Stimulated activated CD4-positive, alpha-beta T cell treated with anti-CD3 and anti-CD28 coated beads, TNF-alpha, amount 100 ng/mL, for 24 hours (primary cell): ENCODE measurements around the gene EEFSEC.

ENCODE experiments used
- DNase-seq, 3 experiments: peaks; one replicate each; pipeline ENCODE4 v3.0.0-alpha.2; 2020; ENCODE audit warnings: low read depth in 3 of 3

The EEFSEC gene

DNA sequence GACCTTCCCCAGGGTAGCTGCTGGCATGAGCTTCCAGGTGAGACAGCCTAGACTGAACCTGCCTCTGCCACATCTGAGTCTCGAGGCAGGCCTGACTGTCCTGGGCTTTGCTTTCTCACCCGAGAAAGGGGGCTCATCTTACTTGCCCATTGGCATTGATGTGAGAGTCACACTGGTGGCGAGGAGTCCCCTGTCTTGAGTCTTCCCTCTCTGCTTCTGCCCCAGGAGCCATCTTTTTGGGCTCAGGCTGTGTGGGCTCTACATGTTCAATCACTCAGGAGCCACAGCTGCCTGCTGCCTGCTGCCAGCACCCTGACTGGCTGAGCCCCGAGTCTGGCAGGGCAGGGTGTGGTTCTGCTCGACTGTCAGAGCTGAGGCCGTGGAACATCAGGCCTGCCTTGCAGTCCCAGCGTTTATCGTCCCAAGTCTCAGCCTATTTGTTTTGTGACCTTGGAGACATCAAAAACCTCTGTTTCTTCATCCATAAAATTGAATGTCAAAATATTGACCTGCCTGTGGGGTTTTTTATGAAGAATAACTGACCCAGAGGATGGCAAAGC lies 180.9 kb downstream of the EEFSEC start:
- no peak for DNase-seq

- no peak for DNase-seq
Measured at GRCh38 chr3:128334766-128335165, 181.5 kb downstream of the EEFSEC start.

- DNase-seq, result no peak
Measured at GRCh38 chr3:128335621-128336296, 182.5 kb downstream of the EEFSEC start.

DNA sequence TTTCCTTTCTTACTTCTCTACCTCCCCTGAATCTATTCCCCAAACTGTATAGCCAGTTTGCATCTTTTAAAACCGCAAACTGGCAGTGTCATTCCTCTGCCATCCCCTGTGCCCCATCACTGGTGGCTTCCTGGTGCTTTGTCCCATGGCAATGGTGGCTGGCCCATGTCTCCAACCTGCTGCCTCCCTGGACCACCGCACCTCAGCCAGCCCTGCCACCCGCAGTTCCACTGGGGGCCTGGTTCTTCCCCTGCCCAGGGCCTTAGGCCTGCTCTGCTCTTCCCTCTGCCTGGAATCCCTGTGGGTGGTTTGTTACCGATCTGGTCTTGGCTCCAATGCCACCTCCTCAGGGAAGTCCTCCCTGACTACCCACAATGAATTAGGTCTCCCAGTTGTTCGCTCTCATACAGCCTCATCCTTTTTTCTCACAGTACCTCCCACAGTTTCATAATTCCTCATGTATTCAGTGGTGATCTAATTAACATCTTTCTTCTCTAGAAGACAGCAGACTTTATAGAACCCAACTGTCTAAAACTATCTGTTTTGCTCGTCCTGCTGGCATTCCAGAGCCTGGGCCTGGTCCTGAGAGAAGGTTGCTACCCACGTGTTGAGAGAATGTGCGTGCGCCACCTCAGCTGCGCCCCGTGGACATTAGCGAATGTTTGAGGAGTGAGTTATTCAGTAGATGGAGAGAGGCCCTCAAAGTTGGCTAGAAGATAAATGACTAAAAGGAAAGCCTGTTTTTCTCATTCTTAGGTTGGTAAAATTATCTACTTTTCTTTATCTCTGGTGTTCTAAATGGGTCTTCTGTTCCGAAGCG lies 183.3 kb downstream of the EEFSEC start:
- no peak for DNase-seq

- DNase-seq, result no peak
Measured at GRCh38 chr3:128337305-128337704, 184.0 kb downstream of the EEFSEC start.

- no peak for DNase-seq
Measured at GRCh38 chr3:128338536-128339330, 185.5 kb downstream of the EEFSEC start.

GRCh38 chr3:128339491-128340012 lies 186.3 kb downstream of the EEFSEC start:
- DNase-seq, result no peak

DNA sequence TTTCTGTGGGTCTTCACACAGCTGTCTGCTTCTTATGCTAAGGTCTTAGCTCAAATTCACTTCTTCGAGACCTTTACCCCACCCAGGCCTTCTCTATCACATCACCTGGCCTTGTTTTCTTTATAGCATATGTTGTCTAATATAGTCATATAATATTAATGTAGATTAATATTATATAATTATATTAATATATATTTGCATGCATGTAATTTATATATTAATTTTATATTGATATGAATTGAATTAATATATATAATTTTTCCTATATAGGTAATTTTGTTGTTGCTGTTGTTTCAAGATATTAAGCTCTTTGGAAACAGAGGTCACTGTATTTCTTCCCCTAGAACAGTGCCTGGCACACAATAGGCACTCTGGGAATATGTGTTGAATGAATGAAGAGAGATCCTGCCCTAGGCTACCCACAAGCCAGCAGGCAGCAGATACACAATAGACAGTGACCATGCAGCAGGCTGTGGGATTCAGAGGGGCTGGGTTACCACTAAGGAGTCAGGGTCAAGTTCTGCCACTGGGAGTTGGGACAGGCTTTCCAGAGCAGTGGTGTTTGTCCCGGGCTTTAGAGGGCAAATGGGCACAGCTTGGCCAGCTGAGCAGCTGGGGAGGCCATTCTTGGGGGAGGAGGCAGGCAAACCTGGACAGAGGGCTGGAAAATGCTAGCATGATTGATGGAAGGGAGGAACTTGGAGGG lies 187.1 kb downstream of the EEFSEC start:
- no peak for DNase-seq

- no peak for DNase-seq
Measured at GRCh38 chr3:128340904-128341555, 187.7 kb downstream of the EEFSEC start.

DNA sequence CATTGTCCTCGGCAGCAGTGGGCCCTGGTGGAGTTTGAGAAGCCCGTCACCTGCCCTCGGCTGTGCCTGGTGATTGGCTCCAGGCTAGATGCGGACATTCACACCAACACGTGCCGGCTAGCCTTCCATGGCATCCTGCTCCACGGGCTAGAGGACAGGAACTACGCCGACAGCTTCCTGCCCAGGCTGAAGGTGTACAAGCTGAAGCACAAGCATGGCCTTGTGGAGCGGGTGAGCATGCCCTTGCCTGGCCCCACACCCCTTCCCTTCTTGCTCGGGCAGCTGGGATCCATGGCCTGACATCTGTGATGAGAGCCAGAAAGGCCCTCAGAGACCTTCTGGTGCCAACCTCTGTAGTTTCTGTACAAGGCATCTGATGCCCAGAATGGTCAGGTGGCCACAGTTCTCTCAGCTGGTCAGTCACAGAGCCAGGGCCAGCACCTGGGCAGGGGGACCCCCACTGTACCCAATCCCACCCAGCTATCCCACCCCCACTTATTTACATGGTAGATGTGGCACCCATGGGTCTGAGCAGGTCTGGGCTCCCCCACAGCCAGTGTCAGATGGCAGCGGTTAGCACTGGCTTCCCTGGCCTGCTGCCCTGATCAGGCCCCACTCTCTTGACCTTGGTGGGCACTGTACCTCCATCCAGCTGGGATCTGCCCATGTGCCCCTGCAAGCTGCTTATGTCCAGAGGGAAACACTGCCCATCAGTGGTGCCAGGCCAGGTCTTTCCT lies 188.5 kb downstream of the EEFSEC start:
- DNase-seq, result no peak

DNA sequence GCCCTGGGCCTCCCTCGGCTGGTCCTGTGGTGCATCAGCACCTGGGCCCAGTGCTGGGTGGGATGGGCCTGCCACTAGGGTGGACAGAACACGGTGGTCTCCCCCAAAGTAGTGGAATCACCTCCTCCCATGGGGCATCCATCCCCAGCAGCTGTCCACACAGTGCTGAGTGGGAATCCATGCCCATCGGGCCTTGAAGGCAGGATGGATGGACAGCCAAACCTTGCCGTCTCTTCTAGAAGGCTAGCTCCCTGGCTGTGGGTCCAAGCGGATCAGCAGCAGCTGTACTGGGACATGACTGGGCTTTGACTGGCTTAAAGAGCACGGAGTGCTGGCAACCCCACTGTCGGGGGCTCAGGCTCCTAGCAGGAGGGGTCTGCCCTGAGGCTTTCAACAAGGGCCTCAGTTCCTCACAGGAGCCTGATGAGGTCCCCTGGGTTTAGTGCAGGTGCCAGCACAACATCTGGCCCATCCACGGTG lies 189.5 kb downstream of the EEFSEC start:
- DNase-seq, result no peak

DNA sequence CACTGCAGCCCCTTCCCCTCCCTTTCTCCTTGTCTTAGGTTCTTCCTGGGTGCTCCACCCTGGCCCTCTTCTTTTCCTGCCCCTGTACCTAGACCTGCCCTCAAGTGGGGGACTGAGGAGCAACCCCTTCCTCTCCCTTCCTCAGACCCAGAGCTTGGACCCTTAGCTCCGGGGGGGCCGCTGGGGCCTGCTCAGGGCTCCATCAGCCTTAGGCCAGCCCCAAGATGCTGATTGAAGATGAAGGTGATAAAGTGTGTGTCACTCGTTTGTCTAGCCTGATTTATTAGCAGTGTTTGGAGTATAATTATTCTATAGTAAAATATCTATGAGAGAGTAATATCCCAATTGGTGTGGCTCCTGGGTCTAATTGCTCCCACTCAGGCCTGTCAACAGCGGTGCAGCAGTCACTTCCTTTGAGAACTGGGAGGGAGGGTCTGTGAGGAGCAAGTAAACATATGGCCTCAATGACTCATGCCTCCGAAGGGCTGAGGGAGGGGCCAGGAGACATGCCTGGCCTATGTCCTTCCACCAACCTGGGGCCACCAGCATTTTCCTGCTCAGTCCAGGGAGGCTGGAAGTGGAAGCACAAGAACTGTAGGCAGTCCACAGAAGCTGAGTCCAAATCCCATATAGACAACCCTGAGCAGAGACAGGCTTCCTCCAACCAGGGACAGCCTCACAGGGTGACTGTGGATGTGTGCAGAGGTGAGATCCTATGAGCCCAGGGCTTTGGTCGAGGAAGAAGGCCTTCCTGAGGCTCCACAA lies 190.2 kb downstream of the EEFSEC start:
- no peak for DNase-seq

GRCh38 chr3:128344052-128344735 lies 190.9 kb downstream of the EEFSEC start:
- DNase-seq, result no peak

DNA sequence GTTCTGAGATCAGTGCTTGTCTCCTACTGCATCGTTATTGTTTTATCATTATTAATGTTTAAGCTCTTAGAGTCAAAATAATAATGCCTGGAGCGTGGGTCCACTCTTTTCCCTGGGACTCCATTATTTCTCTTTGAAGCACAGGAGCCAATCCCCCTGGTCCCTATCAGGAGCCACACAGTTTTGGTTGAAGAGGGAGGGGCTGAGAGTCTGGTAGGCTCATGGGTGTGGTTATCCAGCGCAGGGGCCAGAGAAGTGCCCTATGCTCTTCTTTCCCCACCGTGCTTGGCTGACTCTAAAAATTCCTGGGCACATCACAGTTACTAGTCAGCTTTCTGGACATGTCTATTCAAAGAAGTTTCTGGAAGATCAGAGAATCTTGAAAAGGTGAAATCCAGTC lies 191.9 kb downstream of the EEFSEC start:
- no peak for DNase-seq

GRCh38 chr3:128346562-128346961 lies 193.3 kb downstream of the EEFSEC start:
- DNase-seq, result no peak

DNA sequence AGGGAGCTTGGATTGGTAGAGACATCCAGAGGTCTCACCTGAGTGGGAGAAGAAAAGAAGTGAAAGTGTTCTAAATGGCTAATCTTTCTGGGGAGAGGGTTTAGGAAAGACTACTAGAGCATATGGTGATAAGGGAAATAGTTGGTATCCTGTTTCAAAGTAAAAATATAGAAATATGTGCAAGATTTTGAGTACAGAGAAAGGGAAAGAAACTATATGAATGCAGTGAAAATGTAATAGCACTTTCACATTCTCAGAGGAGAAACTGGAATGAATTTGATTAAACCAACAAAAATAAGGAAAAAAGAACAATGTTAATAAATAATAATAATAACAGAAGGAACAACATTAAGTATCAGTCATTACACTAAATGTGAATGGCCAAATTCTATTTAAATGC lies 194.0 kb downstream of the EEFSEC start:
- no peak for DNase-seq

- DNase-seq, result no peak
Measured at GRCh38 chr3:128348075-128348474, 194.8 kb downstream of the EEFSEC start.

GRCh38 chr3:128348805-128349531 lies 195.7 kb downstream of the EEFSEC start:
- no peak for DNase-seq
